ENCODE data around the gene GPR141.

Gene GPR141

DNA sequence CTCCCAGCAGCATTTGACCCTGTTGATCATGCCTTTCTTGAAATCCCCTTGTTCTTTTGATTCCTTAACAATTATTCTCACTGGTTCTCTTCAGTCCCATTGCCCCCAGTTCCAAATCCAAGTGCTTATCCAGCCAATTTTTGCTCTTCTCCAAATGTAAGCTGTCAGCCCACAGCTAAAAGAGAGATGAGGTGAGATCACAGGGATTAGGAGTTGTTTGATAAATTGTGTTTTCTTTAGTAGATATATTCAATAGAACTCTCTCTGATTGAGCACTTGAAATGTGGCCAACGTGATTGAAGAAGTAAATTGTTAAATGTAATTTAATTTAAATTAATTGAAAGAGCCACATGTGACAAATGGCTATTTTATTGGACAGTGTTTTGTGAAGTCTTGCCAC is 88.2 kb downstream of the GPR141 start:
- TF ChIP-seq, protein P1, sequence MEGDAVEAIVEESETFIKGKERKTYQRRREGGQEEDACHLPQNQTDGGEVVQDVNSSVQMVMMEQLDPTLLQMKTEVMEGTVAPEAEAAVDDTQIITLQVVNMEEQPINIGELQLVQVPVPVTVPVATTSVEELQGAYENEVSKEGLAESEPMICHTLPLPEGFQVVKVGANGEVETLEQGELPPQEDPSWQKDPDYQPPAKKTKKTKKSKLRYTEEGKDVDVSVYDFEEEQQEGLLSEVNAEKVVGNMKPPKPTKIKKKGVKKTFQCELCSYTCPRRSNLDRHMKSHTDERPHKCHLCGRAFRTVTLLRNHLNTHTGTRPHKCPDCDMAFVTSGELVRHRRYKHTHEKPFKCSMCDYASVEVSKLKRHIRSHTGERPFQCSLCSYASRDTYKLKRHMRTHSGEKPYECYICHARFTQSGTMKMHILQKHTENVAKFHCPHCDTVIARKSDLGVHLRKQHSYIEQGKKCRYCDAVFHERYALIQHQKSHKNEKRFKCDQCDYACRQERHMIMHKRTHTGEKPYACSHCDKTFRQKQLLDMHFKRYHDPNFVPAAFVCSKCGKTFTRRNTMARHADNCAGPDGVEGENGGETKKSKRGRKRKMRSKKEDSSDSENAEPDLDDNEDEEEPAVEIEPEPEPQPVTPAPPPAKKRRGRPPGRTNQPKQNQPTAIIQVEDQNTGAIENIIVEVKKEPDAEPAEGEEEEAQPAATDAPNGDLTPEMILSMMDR (conservative IDR thresholded peaks at IDR 0.05; ENCODE audit: low read length) = no peak
- DNase-seq (ENCODE audit: low read depth) = no peak

DNA sequence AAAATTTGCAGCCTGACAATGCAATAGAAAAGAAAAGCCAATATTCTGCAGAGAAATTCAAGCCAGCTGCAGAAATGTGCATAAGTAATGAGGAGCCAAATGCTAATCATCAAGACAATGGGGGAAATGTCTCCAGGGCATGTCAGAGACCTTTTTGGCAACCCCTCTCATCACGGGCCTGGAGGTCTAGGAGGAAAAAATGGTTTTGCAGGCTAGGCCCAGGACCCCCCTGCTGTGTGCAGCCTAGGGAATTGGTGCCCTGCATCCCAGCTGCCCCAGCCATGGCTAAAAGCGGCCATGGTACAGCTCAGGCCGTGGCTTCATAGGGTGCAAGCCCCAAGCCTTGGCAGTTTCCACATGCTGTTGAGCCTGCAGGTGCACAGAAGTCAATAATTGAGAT is 92.4 kb downstream of the GPR141 start:
- TF ChIP-seq, protein P1 (conservative IDR thresholded peaks at IDR 0.05; ENCODE audit: low read length) = no peak
- H3K4me3 ChIP-seq (ENCODE audit: low read length) = no peak overlapping the region
- no peak for DNase-seq (ENCODE audit: low read depth)

More for the DNA sequence above, 88.2 kb downstream of the GPR141 start:
- H3K4me3 ChIP-seq (ENCODE audit: low read length) = no peak overlapping the region

DNA sequence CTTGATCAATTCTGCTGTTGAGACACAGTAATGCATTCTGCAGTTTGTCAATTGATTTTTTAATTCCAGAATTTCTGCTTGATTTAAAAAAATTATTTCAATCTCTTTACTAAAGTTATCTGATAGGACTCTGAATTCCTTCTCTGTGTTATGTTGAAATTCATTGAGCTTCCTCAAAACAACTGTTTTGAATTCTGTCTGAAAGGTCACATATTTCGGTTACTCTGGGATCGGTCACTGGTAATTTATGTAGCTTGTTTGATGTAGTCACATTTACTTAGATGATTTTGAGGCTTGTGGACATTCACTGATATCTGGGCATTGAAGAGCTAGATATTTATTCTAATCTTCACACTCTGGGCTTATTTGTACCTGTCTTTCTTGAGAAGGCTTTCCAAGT is 97.6 kb downstream of the GPR141 start:
- DNase-seq (ENCODE audit: low read depth) = no peak
- TF ChIP-seq, protein P1 (conservative IDR thresholded peaks at IDR 0.05; ENCODE audit: low read length) = no peak
- no peak overlapping the region for H3K4me3 ChIP-seq (ENCODE audit: low read length)

DNA sequence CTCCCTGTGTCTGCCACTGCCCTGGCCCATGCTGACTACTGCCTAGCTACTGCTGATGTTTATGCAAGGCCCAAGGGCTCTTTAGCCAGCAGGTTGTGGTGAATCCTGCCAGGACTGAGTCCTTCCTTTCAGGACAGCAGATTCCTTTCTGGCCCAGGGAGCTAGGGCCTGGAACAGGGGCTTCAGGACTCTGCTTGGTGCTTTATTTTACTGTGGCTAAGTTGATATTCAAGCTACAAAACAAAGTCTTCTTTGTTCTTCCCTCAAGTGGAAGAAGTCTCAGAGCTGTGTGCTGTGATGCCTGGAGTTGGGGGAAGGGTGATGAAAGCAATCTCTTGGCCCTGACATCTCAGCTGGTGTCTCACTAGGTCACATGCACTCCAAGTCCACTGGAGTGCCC is 98.6 kb downstream of the GPR141 start:
- DNase-seq (ENCODE audit: low read depth) = no peak
- no peak overlapping the region for H3K4me3 ChIP-seq (ENCODE audit: low read length)
- TF ChIP-seq, protein P1 (conservative IDR thresholded peaks at IDR 0.05; ENCODE audit: low read length) = no peak

DNA sequence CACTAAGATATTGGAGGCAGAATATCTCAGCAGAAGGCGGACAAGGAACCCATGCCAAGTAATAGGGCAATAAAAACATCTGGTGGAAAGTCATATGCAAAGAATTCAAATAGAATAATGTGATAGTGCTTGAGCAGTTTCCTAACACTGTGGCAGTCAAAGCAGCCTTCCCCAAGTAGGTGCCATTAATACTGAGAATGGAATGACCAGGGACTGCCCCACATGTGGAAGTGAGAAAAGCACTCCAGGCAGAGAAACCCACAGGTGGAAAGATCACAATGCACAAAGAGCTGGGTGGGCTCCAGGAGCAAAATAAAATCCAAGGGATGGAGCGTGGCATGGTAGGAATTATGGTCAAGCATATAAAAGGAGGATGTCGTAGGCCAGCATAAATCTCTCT is 100.4 kb downstream of the GPR141 start:
- H3K4me3 ChIP-seq (ENCODE audit: low read length) = no peak overlapping the region
- no peak for DNase-seq (ENCODE audit: low read depth)
- TF ChIP-seq, protein P1 (conservative IDR thresholded peaks at IDR 0.05; ENCODE audit: low read length) = no peak

DNA sequence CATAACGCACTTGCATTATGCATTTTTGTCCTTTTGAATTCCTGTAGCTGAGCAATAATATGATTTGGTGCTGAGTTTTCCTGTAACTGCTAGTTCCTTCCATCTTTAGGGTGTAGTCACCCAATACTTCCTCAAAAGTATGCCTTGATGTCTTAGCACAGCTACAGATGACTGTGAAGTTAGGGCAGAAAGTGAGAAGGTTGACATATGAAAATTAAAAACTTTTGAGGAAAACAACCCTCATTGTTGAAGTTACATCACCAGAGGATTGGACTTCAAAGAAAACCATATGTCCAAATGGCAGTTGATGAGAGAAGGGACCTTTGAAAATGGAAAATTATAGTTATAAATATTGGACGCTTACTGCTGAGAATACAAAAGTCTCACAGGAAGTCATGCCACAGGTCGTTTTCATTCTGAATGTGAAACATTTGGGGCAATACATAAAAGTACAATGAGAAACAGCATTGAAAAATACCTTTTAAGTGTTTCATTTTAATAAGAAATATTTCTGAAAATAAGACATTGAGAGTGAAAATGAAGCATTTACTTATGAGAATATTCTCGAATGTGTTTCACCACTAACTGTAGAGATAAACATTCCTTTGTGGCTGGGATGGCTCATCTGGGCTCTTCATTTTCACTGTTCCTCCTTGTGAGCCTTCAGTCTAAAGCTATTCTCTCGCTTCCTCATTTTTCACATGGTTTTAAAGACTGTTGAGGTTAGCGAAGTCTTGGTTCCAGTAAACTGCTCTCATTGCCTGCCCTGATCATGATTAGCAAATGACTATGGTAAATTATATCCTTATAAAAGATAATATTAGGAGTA is 103.4 kb downstream of the GPR141 start:
- no peak for DNase-seq (ENCODE audit: low read depth)
- TF ChIP-seq, protein P1 (conservative IDR thresholded peaks at IDR 0.05; ENCODE audit: low read length) = no peak
- no peak overlapping the region for H3K4me3 ChIP-seq (ENCODE audit: low read length)
